HepG2 (cell line): ENCODE data around the gene SELL. TPM values are rescaled to one million over a fixed set of nuclear protein-coding genes. Genes with fewer than 3 reads are reported as not detected.

Experiments
- ATAC-seq: fragments of 200-7000 bp; cut with Tn5 transposase; 3 replicates; pipeline ENCODE4 v1.9.1; 2020; ENCODE audit warnings: mild to moderate bottlenecking, moderate library complexity
- BruUV-seq: library from RNA; stranded (reverse); fragments of 400-500 nt; replicated peaks from 2 replicates; lab custom pipeline; 2021; lab: Mats Ljungman, UMichigan
- CTCF ChIA-PET: fragments of 300-600 bp; formaldehyde crosslinking; extraction: SDS; loops from one replicate; lab custom pipeline; 2021; ENCODE audit warnings: low total read pairs, inconsistent platforms, low intra/inter-chr PET ratio; lab: Yijun Ruan, JAX
- POLR2A ChIA-PET: fragments of 350-600 bp; sonication (Branson Sonifier 250); formaldehyde crosslinking; loops from one replicate; lab custom pipeline; 2020; ENCODE audit warnings: antibody characterized with exemption, inconsistent platforms; lab: Yijun Ruan, JAX
- DNase-seq: peaks from one replicate; pipeline ENCODE4 v3.0.0-alpha.2; 2015; ENCODE audit warnings: low spot score
- FAIRE-seq: peaks from 3 replicates; lab custom pipeline; 2011; peaks lifted over from hg19 to GRCh38; lab: Jason Lieb, UNC
- H2AFZ ChIP-seq: one replicate; pipeline ENCODE4 v1.6.1; 2011; ENCODE audit warnings: low read length, inconsistent platforms
- H3K27ac ChIP-seq: fragments of 300-600 bp; 3 replicates; pipeline ENCODE4 v1.8.0; 2011; ENCODE audit warnings: mixed run types, mild to moderate bottlenecking, mixed read lengths, low read length, inconsistent platforms; ENCODE audit not compliant: insufficient read depth; ENCODE audit errors: extremely low read length
- H3K27me3 ChIP-seq, 2 experiments: fragments of 200-600 bp in 1 of 2; 2 replicates in 1 of 2; 3 replicates in 1 of 2; pipeline versions ENCODE4 v1.6.0 to v1.8.0; 2011; ENCODE audit warnings: low read length in 2 of 2, mild to moderate bottlenecking in 2 of 2, moderate library complexity in 2 of 2, inconsistent platforms in 1 of 2; ENCODE audit not compliant: insufficient read depth in 2 of 2, control insufficient read depth in 1 of 2
- H3K36me3 ChIP-seq, 2 experiments: fragments of 200-600 bp in 1 of 2; replicated peaks in 1 of 2; 2 replicates in 1 of 2; 3 replicates in 1 of 2; pipeline versions ENCODE4 v1.5.1 to v1.8.0; 2011; ENCODE audit warnings: low read length in 2 of 2, inconsistent platforms in 1 of 2; ENCODE audit not compliant: insufficient read depth in 2 of 2, control insufficient read depth in 1 of 2
- H3K4me1 ChIP-seq: 2 replicates; pipeline ENCODE4 v1.5.1; 2012; ENCODE audit warnings: low read length, inconsistent platforms; ENCODE audit not compliant: insufficient read depth
- H3K4me2 ChIP-seq: 2 replicates; pipeline ENCODE4 v1.6.0; 2011; ENCODE audit warnings: low read depth, low read length, inconsistent platforms
- H3K4me3 ChIP-seq, 3 experiments: fragments of 200-600 bp in 1 of 3; sonication (generic), shearing (Covaris generic) in 1 of 3; replicated peaks in 1 of 3; 2 replicates each; pipeline ENCODE4 v1.5.1; 2011 to 2016; ENCODE audit warnings: low read length in 3 of 3, inconsistent platforms in 2 of 3, low read depth in 2 of 3, mild to moderate bottlenecking in 2 of 3, control low read depth in 1 of 3, mixed read lengths in 1 of 3; ENCODE audit not compliant: insufficient read depth in 1 of 3
- H3K79me2 ChIP-seq: one replicate; pipeline ENCODE4 v1.6.1; 2011; ENCODE audit warnings: low read length, inconsistent platforms; ENCODE audit not compliant: insufficient read depth
- H3K9ac ChIP-seq: 2 replicates; pipeline ENCODE4 v1.6.0; 2011; ENCODE audit warnings: mild to moderate bottlenecking, low read depth, low read length, inconsistent platforms; ENCODE audit not compliant: insufficient read depth
- H3K9me3 ChIP-seq: 2 replicates; pipeline ENCODE4 v1.5.1; 2012; ENCODE audit warnings: mild to moderate bottlenecking, low read length
- H4K20me1 ChIP-seq: 2 replicates; pipeline ENCODE4 v1.6.0; 2011; ENCODE audit warnings: inconsistent platforms, mild to moderate bottlenecking, low read length, moderate library complexity; ENCODE audit not compliant: insufficient read depth
- AGO1 ChIP-seq: fragments of 200-400 bp; formaldehyde crosslinking; IDR thresholded peaks from 2 replicates; pipeline ENCODE4 v1.6.1; 2017; ENCODE audit warnings: mild to moderate bottlenecking, low read depth, low read length, moderate library complexity; ENCODE audit not compliant: poor library complexity, severe bottlenecking
- CBX2 ChIP-seq, 2 experiments: fragments of 200-600 bp in 1 of 2; sonication (generic); formaldehyde crosslinking in 1 of 2; IDR thresholded peaks; 2 replicates each; pipeline versions ENCODE4 v1.7.0 to v1.8.1; 2018 to 2022; ENCODE audit warnings: low read depth in 2 of 2, low read length in 1 of 2, mild to moderate bottlenecking in 1 of 2, missing genetic modification reagents in 1 of 2
- CREB1 ChIP-seq, 2 experiments: fragments of 450-650 bp in 1 of 2; IDR thresholded peaks; 2 replicates each; pipeline ENCODE4 v1.6.1; 2016 to 2017; ENCODE audit warnings: control low read depth in 1 of 2, mild to moderate bottlenecking in 1 of 2, missing compliant biosample characterization in 1 of 2, missing genetic modification characterization in 1 of 2
- NCOA1 ChIP-seq: sonication (generic); formaldehyde crosslinking; IDR thresholded peaks from 2 replicates; pipeline ENCODE4 v1.9.0; 2021; ENCODE audit warnings: missing genetic modification reagents
- SALL1 ChIP-seq: sonication (generic); formaldehyde crosslinking; IDR thresholded peaks from 2 replicates; pipeline ENCODE4 v1.8.0; 2022; ENCODE audit warnings: mild to moderate bottlenecking, missing genetic modification reagents
- SKI ChIP-seq: fragments of 450-650 bp; IDR thresholded peaks from one replicate; pipeline ENCODE4 v1.6.1; 2018; ENCODE audit warnings: mild to moderate bottlenecking; ENCODE audit not compliant: partially characterized antibody
- STAG1 ChIP-seq: sonication (generic); formaldehyde crosslinking; IDR thresholded peaks from 2 replicates; pipeline ENCODE4 v1.4.0; 2020; ENCODE audit warnings: missing genetic modification reagents
- ZFAT ChIP-seq: sonication (generic); formaldehyde crosslinking; conservative IDR thresholded peaks from 2 replicates; pipeline ENCODE4 v1.8.1; 2023; ENCODE audit warnings: missing genetic modification reagents, inconsistent platforms
- ZNF724P ChIP-seq: sonication (generic); formaldehyde crosslinking; IDR thresholded peaks from 2 replicates; pipeline ENCODE4 v1.8.0; 2022; ENCODE audit warnings: missing genetic modification reagents, borderline replicate concordance
- ZSCAN22 ChIP-seq: sonication (generic); formaldehyde crosslinking; IDR thresholded peaks from 2 replicates; pipeline ENCODE4 v1.4.0; 2020; ENCODE audit warnings: mild to moderate bottlenecking, missing genetic modification reagents
- WGBS: methylation state at CpG from one replicate; pipeline ENCODE4 v1.1.6; 2017; ENCODE audit warnings: low lambda C conversion rate; 5-methylcytosine and 5-hydroxymethylcytosine counted together
- in situ Hi-C: cut with HindIII; loops from 2 replicates; pipeline ENCODE4 v1.10.0; 2017; ENCODE audit warnings: low pct_unique_long_range_greater_than_20kb; ENCODE audit not compliant: extremely low pct_ligation_motif_present
- intact Hi-C: fragments of 100-400 bp; cut with micrococcal nuclease; formaldehyde crosslinking; loops from one replicate; pipeline ENCODE4 v1.10.0; 2022; ENCODE audit not compliant: unreplicated experiment
- polyA plus RNA-seq, 8 experiments: library from polyadenylated mRNA; depleted of rRNA in 3 of 8; stranded (reverse) in 7 of 8; unstranded in 1 of 8; fragments of >200 nt; fragmentation: Illumina TruSeq in 4 of 8; extraction: Trizol in 4 of 8; gene quantifications; 2 replicates each; pipeline versions ENCODE4 v1.2.1 to v1.2.3, GENCODE V29; 2011 to 2016; ENCODE audit warnings: low read depth in 4 of 8, missing spikeins in 1 of 8, mixed read lengths in 1 of 8; ENCODE audit not compliant: insufficient read depth in 1 of 8
- total RNA-seq, 5 experiments: library from RNA; depleted of rRNA; stranded (reverse); fragments of >200 nt; fragmentation: Illumina TruSeq; extraction: Trizol; gene quantifications; 2 replicates each; pipeline ENCODE4 v1.2.3, GENCODE V29; 2016; ENCODE audit warnings: low read depth in 1 of 5
- TF ChIP-seq, protein P1 (sequence below): sonication (generic); formaldehyde crosslinking; IDR thresholded peaks from 2 replicates; pipeline ENCODE4 v1.4.0; 2020; ENCODE audit warnings: mild to moderate bottlenecking, missing genetic modification reagents, borderline replicate concordance
- TF ChIP-seq, protein P2 (sequence below): IDR thresholded peaks from 2 replicates; pipeline ENCODE4 v1.6.1; 2016
- TF ChIP-seq, protein P3 (sequence below): sonication (generic); formaldehyde crosslinking; IDR thresholded peaks from 2 replicates; pipeline ENCODE4 v1.5.0; 2020; ENCODE audit warnings: missing genetic modification reagents, mild to moderate bottlenecking, borderline replicate concordance

The SELL gene
- total and polyA plus RNA-seq, 2 of the 13 experiments (the other 11 are each of a cell fraction or from before 2014, with no cell fraction given) = 0.13 to 0.18 TPM

GRCh38 chr1:169653873-169654272, 57.5 kb downstream of the SELL start:
- H3K79me2 ChIP-seq = no peaks in the 10 kb centered on the region
- TF ChIP-seq CREB1 (IDR thresholded peaks at IDR 0.05) (0 out of 2 replicates have a peak, but pooled peaks have one; percentile 3), CREB1 (CRISPR knock-in tag; IDR thresholded peaks at IDR 0.05) (no peak)
- TF ChIP-seq, protein P1, sequence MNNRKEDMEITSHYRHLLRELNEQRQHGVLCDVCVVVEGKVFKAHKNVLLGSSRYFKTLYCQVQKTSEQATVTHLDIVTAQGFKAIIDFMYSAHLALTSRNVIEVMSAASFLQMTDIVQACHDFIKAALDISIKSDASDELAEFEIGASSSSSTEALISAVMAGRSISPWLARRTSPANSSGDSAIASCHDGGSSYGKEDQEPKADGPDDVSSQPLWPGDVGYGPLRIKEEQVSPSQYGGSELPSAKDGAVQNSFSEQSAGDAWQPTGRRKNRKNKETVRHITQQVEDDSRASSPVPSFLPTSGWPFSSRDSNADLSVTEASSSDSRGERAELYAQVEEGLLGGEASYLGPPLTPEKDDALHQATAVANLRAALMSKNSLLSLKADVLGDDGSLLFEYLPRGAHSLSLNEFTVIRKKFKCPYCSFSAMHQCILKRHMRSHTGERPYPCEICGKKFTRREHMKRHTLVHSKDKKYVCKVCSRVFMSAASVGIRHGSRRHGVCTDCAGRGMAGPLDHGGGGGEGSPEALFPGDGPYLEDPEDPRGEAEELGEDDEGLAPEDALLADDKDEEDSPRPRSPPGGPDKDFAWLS (CRISPR knock-in tag) = no peak
- TF ChIP-seq, all 625 proteins: peak for 1
- no peak overlapping the region for H2AFZ ChIP-seq
- in situ Hi-C loops = no loop called here
- ATAC-seq = no peak
- no peak overlapping the region for H3K4me2 ChIP-seq
- no peak overlapping the region for H3K9ac ChIP-seq
- no peak for DNase-seq
- H3K9me3 ChIP-seq = no peaks in the 10 kb centered on the region
- WGBS = 46% methylated on average over 2 of the region's 2 CpGs
- no peak for FAIRE-seq
- no peak overlapping the region for H3K4me3 ChIP-seq
- BruUV-seq = no TSS peak
- ChIA-PET POLR2A (no interaction called here), CTCF (no interaction called here)
- no peaks in the 10 kb centered on the region for H3K36me3 ChIP-seq
- H3K27me3 ChIP-seq = no peaks in the 10 kb centered on the region
- no peaks in the 10 kb centered on the region for H3K4me1 ChIP-seq
- intact Hi-C loops = no loop called here
- H4K20me1 ChIP-seq = no peaks in the 10 kb centered on the region
- H3K27ac ChIP-seq = no peak overlapping the region

DNA sequence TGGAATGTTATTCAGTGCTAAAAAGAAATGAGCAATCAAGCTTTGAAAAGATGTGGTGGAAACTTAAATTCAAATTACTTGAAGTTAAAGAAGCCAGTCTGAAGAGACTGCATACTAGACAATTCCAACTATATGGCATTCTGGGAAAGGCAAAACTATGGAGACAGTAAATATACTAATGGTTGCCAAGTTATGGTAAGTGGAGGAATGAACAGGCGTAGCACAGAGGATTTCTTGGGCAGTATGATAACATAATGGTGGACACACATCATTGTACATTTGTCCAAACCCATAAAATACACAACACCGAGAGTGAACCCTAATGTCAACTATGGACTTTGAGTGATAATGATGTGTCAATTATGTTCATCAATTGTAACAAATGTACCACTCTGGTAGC, 60.4 kb downstream of the SELL start:
- no peak overlapping the region for H3K9ac ChIP-seq
- ATAC-seq (no peak), FAIRE-seq (no peak), DNase-seq (no peak)
- H3K4me1 ChIP-seq = no peaks in the 10 kb centered on the region
- no peaks in the 10 kb centered on the region for H4K20me1 ChIP-seq
- no peaks in the 10 kb centered on the region for H3K9me3 ChIP-seq
- ChIA-PET CTCF (no interaction called here), POLR2A (no interaction called here)
- BruUV-seq = no TSS peak
- intact Hi-C loops = no loop called here
- H3K27ac ChIP-seq = no peak overlapping the region
- TF ChIP-seq, protein P2, sequence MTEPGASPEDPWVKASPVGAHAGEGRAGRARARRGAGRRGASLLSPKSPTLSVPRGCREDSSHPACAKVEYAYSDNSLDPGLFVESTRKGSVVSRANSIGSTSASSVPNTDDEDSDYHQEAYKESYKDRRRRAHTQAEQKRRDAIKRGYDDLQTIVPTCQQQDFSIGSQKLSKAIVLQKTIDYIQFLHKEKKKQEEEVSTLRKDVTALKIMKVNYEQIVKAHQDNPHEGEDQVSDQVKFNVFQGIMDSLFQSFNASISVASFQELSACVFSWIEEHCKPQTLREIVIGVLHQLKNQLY (CRISPR knock-in tag) = no peak
- TF ChIP-seq ZFAT = no peak
- no peak for TF ChIP-seq SKI
- TF ChIP-seq AGO1 = no peak
- TF ChIP-seq SALL1 (CRISPR knock-in tag) = no peak
- TF ChIP-seq STAG1 (CRISPR knock-in tag) = no peak
- TF ChIP-seq ZSCAN22 (CRISPR knock-in tag) = no peak
- TF ChIP-seq ZNF724P = no peak
- no peak for TF ChIP-seq CBX2 (IDR thresholded peaks at IDR 0.05; ENCODE audit: low read depth, low read length)
- TF ChIP-seq CBX2 (CRISPR knock-in tag; IDR thresholded peaks at IDR 0.05; ENCODE audit: low read depth) = no peak
- TF ChIP-seq NCOA1 (CRISPR knock-in tag) = no peak
- TF ChIP-seq, protein P3, sequence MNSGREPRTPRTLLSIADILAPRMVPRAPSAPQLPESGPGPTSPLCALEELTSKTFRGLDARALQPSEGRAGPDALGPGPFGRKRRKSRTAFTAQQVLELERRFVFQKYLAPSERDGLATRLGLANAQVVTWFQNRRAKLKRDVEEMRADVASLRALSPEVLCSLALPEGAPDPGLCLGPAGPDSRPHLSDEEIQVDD (CRISPR knock-in tag) = no peak
- no peak overlapping the region for H3K4me2 ChIP-seq
- H2AFZ ChIP-seq = no peak overlapping the region
- H3K79me2 ChIP-seq = no peaks in the 10 kb centered on the region
- 0 out of 5 replicates have a peak, but pooled peaks cover 0 to 5% of the 10 kb centered on the region in 2 experiments for H3K27me3 ChIP-seq
- no peaks in the 10 kb centered on the region for H3K36me3 ChIP-seq
- in situ Hi-C loops = no loop called here
- no peak overlapping the region for H3K4me3 ChIP-seq
- WGBS = 36% methylated on average over 2 of the region's 2 CpGs
